NT2/D1 (cell line): ENCODE data around the gene ACYP1.
"Not testable (repeated sequence)": the region's sequence is repeated elsewhere in the genome, so short reads cannot be mapped to it uniquely, and the experiment has no call there.

Experiments used
- SUZ12 ChIP-seq: IDR thresholded peaks from 2 replicates; pipeline ENCODE4 v1.6.1; 2011; ENCODE audit not compliant: insufficient read length, insufficient read depth; ENCODE audit errors: extremely low read depth
- YY1 ChIP-seq: IDR thresholded peaks from 2 replicates; pipeline ENCODE4 v1.6.1; 2011; ENCODE audit not compliant: insufficient read length, insufficient read depth
- ZNF274 ChIP-seq: IDR thresholded peaks from 2 replicates; pipeline ENCODE4 v1.6.1; 2011; ENCODE audit warnings: mild to moderate bottlenecking, low read depth, low read length

GRCh38 chr14:75067765-75068164 lies 3.9 kb upstream of the ACYP1 start:
- not testable (repeated sequence) for TF ChIP-seq ZNF274, YY1, SUZ12
